HepG2 (cell line): Measurements from ENCODE around the gene ADGRB2. TPM values are rescaled to one million over a fixed set of nuclear protein-coding genes. Genes with fewer than 3 reads are reported as not detected.

Experiments
- ATAC-seq: fragments of 200-7000 bp; cut with Tn5 transposase; 3 replicates; pipeline ENCODE4 v1.9.1; 2020; ENCODE audit warnings: mild to moderate bottlenecking, moderate library complexity
- BruUV-seq: library from RNA; stranded (reverse); fragments of 400-500 nt; replicated peaks from 2 replicates; lab custom pipeline; 2021; lab: Mats Ljungman, UMichigan
- CTCF ChIA-PET: fragments of 300-600 bp; formaldehyde crosslinking; extraction: SDS; loops from one replicate; lab custom pipeline; 2021; ENCODE audit warnings: low total read pairs, inconsistent platforms, low intra/inter-chr PET ratio; lab: Yijun Ruan, JAX
- POLR2A ChIA-PET: fragments of 350-600 bp; sonication (Branson Sonifier 250); formaldehyde crosslinking; loops from one replicate; lab custom pipeline; 2020; ENCODE audit warnings: antibody characterized with exemption, inconsistent platforms; lab: Yijun Ruan, JAX
- DNase-seq: peaks from one replicate; pipeline ENCODE4 v3.0.0-alpha.2; 2015; ENCODE audit warnings: low spot score
- FAIRE-seq: peaks from 3 replicates; lab custom pipeline; 2011; peaks lifted over from hg19 to GRCh38; lab: Jason Lieb, UNC
- H2AFZ ChIP-seq: one replicate; pipeline ENCODE4 v1.6.1; 2011; ENCODE audit warnings: low read length, inconsistent platforms
- H3K27ac ChIP-seq: fragments of 300-600 bp; 3 replicates; pipeline ENCODE4 v1.8.0; 2011; ENCODE audit warnings: mixed run types, mild to moderate bottlenecking, mixed read lengths, low read length, inconsistent platforms; ENCODE audit not compliant: insufficient read depth; ENCODE audit errors: extremely low read length
- H3K27me3 ChIP-seq, 2 experiments: fragments of 200-600 bp in 1 of 2; 2 replicates in 1 of 2; 3 replicates in 1 of 2; pipeline versions ENCODE4 v1.6.0 to v1.8.0; 2011; ENCODE audit warnings: low read length in 2 of 2, mild to moderate bottlenecking in 2 of 2, moderate library complexity in 2 of 2, inconsistent platforms in 1 of 2; ENCODE audit not compliant: insufficient read depth in 2 of 2, control insufficient read depth in 1 of 2
- H3K36me3 ChIP-seq, 2 experiments: fragments of 200-600 bp in 1 of 2; replicated peaks in 1 of 2; 2 replicates in 1 of 2; 3 replicates in 1 of 2; pipeline versions ENCODE4 v1.5.1 to v1.8.0; 2011; ENCODE audit warnings: low read length in 2 of 2, inconsistent platforms in 1 of 2; ENCODE audit not compliant: insufficient read depth in 2 of 2, control insufficient read depth in 1 of 2
- H3K4me1 ChIP-seq: 2 replicates; pipeline ENCODE4 v1.5.1; 2012; ENCODE audit warnings: low read length, inconsistent platforms; ENCODE audit not compliant: insufficient read depth
- H3K4me2 ChIP-seq: 2 replicates; pipeline ENCODE4 v1.6.0; 2011; ENCODE audit warnings: low read depth, low read length, inconsistent platforms
- H3K4me3 ChIP-seq, 3 experiments: fragments of 200-600 bp in 1 of 3; sonication (generic), shearing (Covaris generic) in 1 of 3; replicated peaks in 1 of 3; 2 replicates each; pipeline ENCODE4 v1.5.1; 2011 to 2016; ENCODE audit warnings: low read length in 3 of 3, inconsistent platforms in 2 of 3, low read depth in 2 of 3, mild to moderate bottlenecking in 2 of 3, control low read depth in 1 of 3, mixed read lengths in 1 of 3; ENCODE audit not compliant: insufficient read depth in 1 of 3
- H3K79me2 ChIP-seq: one replicate; pipeline ENCODE4 v1.6.1; 2011; ENCODE audit warnings: low read length, inconsistent platforms; ENCODE audit not compliant: insufficient read depth
- H3K9ac ChIP-seq: 2 replicates; pipeline ENCODE4 v1.6.0; 2011; ENCODE audit warnings: mild to moderate bottlenecking, low read depth, low read length, inconsistent platforms; ENCODE audit not compliant: insufficient read depth
- H3K9me3 ChIP-seq: 2 replicates; pipeline ENCODE4 v1.5.1; 2012; ENCODE audit warnings: mild to moderate bottlenecking, low read length
- H4K20me1 ChIP-seq: 2 replicates; pipeline ENCODE4 v1.6.0; 2011; ENCODE audit warnings: inconsistent platforms, mild to moderate bottlenecking, low read length, moderate library complexity; ENCODE audit not compliant: insufficient read depth
- ARID5B ChIP-seq: IDR thresholded peaks from 2 replicates; pipeline ENCODE4 v1.4.0; 2020; ENCODE audit warnings: mild to moderate bottlenecking, missing genetic modification reagents
- DMTF1 ChIP-seq: sonication (generic); formaldehyde crosslinking; IDR thresholded peaks from 2 replicates; pipeline ENCODE4 v1.4.0; 2020; ENCODE audit warnings: mild to moderate bottlenecking, missing genetic modification reagents
- FOXO1 ChIP-seq: sonication (generic); formaldehyde crosslinking; IDR thresholded peaks from 2 replicates; pipeline ENCODE4 v1.4.0; 2020; ENCODE audit warnings: missing genetic modification reagents
- HMG20B ChIP-seq: conservative IDR thresholded peaks from 2 replicates; pipeline ENCODE4 v1.6.1; 2016; ENCODE audit warnings: missing genetic modification reagents, missing compliant biosample characterization
- KMT2B ChIP-seq: IDR thresholded peaks from 2 replicates; pipeline ENCODE4 v1.6.1; 2016; ENCODE audit warnings: missing genetic modification reagents, missing compliant biosample characterization
- NFKB2 ChIP-seq: sonication (generic); formaldehyde crosslinking; IDR thresholded peaks from 2 replicates; pipeline ENCODE4 v1.4.0; 2020; ENCODE audit warnings: missing genetic modification reagents, borderline replicate concordance
- SATB2 ChIP-seq: sonication (generic); formaldehyde crosslinking; IDR thresholded peaks from 2 replicates; pipeline ENCODE4 v1.5.0; 2020; ENCODE audit warnings: missing genetic modification reagents
- ZBED4 ChIP-seq: sonication (generic); formaldehyde crosslinking; IDR thresholded peaks from 2 replicates; pipeline ENCODE4 v1.4.0; 2020; ENCODE audit warnings: missing genetic modification reagents, borderline replicate concordance
- ZNF260 ChIP-seq: sonication (generic); formaldehyde crosslinking; IDR thresholded peaks from 2 replicates; pipeline ENCODE4 v1.4.0; 2020; ENCODE audit warnings: missing genetic modification reagents, low read depth, mild to moderate bottlenecking, borderline replicate concordance
- ZNF44 ChIP-seq: sonication (generic); formaldehyde crosslinking; IDR thresholded peaks from 2 replicates; pipeline ENCODE4 v1.5.1; 2020; ENCODE audit warnings: mild to moderate bottlenecking, missing genetic modification reagents
- ZNF543 ChIP-seq: sonication (generic); formaldehyde crosslinking; IDR thresholded peaks from 2 replicates; pipeline ENCODE4 v1.4.0; 2020; ENCODE audit warnings: mild to moderate bottlenecking, missing genetic modification reagents
- ZNF749 ChIP-seq: sonication (generic); formaldehyde crosslinking; IDR thresholded peaks from 2 replicates; pipeline ENCODE4 v1.8.0; 2022; ENCODE audit warnings: mild to moderate bottlenecking, missing genetic modification reagents, moderate library complexity, borderline replicate concordance
- ZSCAN29 ChIP-seq: sonication (generic); formaldehyde crosslinking; conservative IDR thresholded peaks from 2 replicates; pipeline ENCODE4 v1.4.0; 2020; ENCODE audit warnings: mild to moderate bottlenecking, missing genetic modification reagents
- WGBS: methylation state at CpG from one replicate; pipeline ENCODE4 v1.1.6; 2017; ENCODE audit warnings: low lambda C conversion rate; 5-methylcytosine and 5-hydroxymethylcytosine counted together
- in situ Hi-C: cut with HindIII; loops from 2 replicates; pipeline ENCODE4 v1.10.0; 2017; ENCODE audit warnings: low pct_unique_long_range_greater_than_20kb; ENCODE audit not compliant: extremely low pct_ligation_motif_present
- intact Hi-C: fragments of 100-400 bp; cut with micrococcal nuclease; formaldehyde crosslinking; loops from one replicate; pipeline ENCODE4 v1.10.0; 2022; ENCODE audit not compliant: unreplicated experiment
- polyA plus RNA-seq, 8 experiments: library from polyadenylated mRNA; depleted of rRNA in 3 of 8; stranded (reverse) in 7 of 8; unstranded in 1 of 8; fragments of >200 nt; fragmentation: Illumina TruSeq in 4 of 8; extraction: Trizol in 4 of 8; gene quantifications; 2 replicates each; pipeline versions ENCODE4 v1.2.1 to v1.2.3, GENCODE V29; 2011 to 2016; ENCODE audit warnings: low read depth in 4 of 8, missing spikeins in 1 of 8, mixed read lengths in 1 of 8; ENCODE audit not compliant: insufficient read depth in 1 of 8
- total RNA-seq, 5 experiments: library from RNA; depleted of rRNA; stranded (reverse); fragments of >200 nt; fragmentation: Illumina TruSeq; extraction: Trizol; gene quantifications; 2 replicates each; pipeline ENCODE4 v1.2.3, GENCODE V29; 2016; ENCODE audit warnings: low read depth in 1 of 5

ADGRB2 gene
- total and polyA plus RNA-seq, 2 of the 13 experiments (the other 11 are each of a cell fraction or from before 2014, with no cell fraction given), result 0.03 to 0.09 TPM

GRCh38 chr1:31723828-31724359 is 40.2 kb downstream of the ADGRB2 start:
- in situ Hi-C loops, result no loop called here
- peaks cover 0 to 8% of the 10 kb centered on the region in 2 experiments; a peak in 3 of 5 replicates for H3K27me3 ChIP-seq
- BruUV-seq, result no TSS peak
- ChIA-PET POLR2A (interaction anchor here (0.7 to 1.6 kb wide), 4 partner anchors 8 to 23 kb away, joined by 3 to 5 read pairs (median 3); no protein-coding TSS in a partner anchor), CTCF (no interaction called here)
- H2AFZ ChIP-seq, result no peak overlapping the region
- H3K79me2 ChIP-seq, result no peaks in the 10 kb centered on the region
- H3K36me3 ChIP-seq, result no peaks in the 10 kb centered on the region
- no peak overlapping the region for H3K4me2 ChIP-seq
- intact Hi-C loops, result no loop called here
- FAIRE-seq (no peak), ATAC-seq (peak; percentile 33; the same call in 2 of the 3 replicates), DNase-seq (peak; percentile 57)
- H3K27ac ChIP-seq, result no peak overlapping the region
- H3K4me1 ChIP-seq, result peaks cover 35% of the 10 kb centered on the region
- no peak overlapping the region for H3K9ac ChIP-seq
- no peak overlapping the region for H3K4me3 ChIP-seq
- no peaks in the 10 kb centered on the region for H3K9me3 ChIP-seq
- no peaks in the 10 kb centered on the region; the same call in 1 of the 2 replicates for H4K20me1 ChIP-seq
- 37% methylated on average over 2 of the region's 5 CpGs for WGBS
- TF ChIP-seq DMTF1 (CRISPR knock-in tag) (no peak), ZNF44 (CRISPR knock-in tag) (no peak), ZNF749 (CRISPR knock-in tag) (no peak), ARID5B (CRISPR knock-in tag) (0 out of 2 replicates have a peak, but pooled peaks have one; percentile 11), FOXO1 (CRISPR knock-in tag) (no peak), ZNF543 (CRISPR knock-in tag) (no peak), NFKB2 (CRISPR knock-in tag) (peak; percentile 46; the same call in 1 of the 2 replicates), HMG20B (CRISPR knock-in tag) (peak; percentile 54; the same call in 1 of the 2 replicates), ZBED4 (CRISPR knock-in tag) (peak; percentile 76), SATB2 (CRISPR knock-in tag) (peak; percentile 86), KMT2B (CRISPR knock-in tag) (0 out of 2 replicates have a peak, but pooled peaks have one; percentile 56), ZNF260 (CRISPR knock-in tag) (no peak), ZSCAN29 (no peak)
